Stomach smooth muscle (tissue), 2 donors: ENCODE data around the gene CRIM1.
"Not testable (repeated sequence)": the region's sequence is repeated elsewhere in the genome, so short reads cannot be mapped to it uniquely, and the experiment has no call there.

Experiments used
- H3K27ac ChIP-seq: one replicate; pipeline ENCODE4 v1.7.0; 2013; ENCODE audit warnings: mild to moderate bottlenecking, low read length, inconsistent platforms
- H3K27me3 ChIP-seq, 2 donors: one replicate each; pipeline ENCODE4 v1.7.0; 2013; ENCODE audit warnings: low read length in 2 of 2; ENCODE audit not compliant: insufficient read depth in 2 of 2, control insufficient read depth in 1 of 2
- H3K36me3 ChIP-seq, 2 donors: one replicate each; pipeline ENCODE4 v1.7.0; 2013; ENCODE audit warnings: low read length in 2 of 2; ENCODE audit not compliant: control insufficient read depth in 2 of 2, insufficient read depth in 2 of 2
- H3K4me1 ChIP-seq: one replicate; pipeline ENCODE4 v1.7.0; 2013; ENCODE audit warnings: low read length; ENCODE audit not compliant: control insufficient read depth, insufficient read depth
- H3K4me3 ChIP-seq, 2 donors: one replicate each; pipeline ENCODE4 v1.7.0; 2013; ENCODE audit warnings: low read length in 2 of 2
- H3K9ac ChIP-seq, 2 donors: one replicate each; pipeline ENCODE4 v1.7.0; 2013; ENCODE audit warnings: low read length in 2 of 2, mild to moderate bottlenecking in 1 of 2
- H3K9me3 ChIP-seq, 2 donors: one replicate each; pipeline ENCODE4 v1.7.0; 2013; ENCODE audit warnings: low read length in 2 of 2; ENCODE audit not compliant: control insufficient read depth in 2 of 2
- donor health status: healthy.
- donor health status: Pancreatic carcinoma.

CRIM1 gene

GRCh38 chr2:36355151-36355889, at the start of gene CRIM1:
CRIM1 (plus strand) TSS chr2:36355778; CDS start chr2:36356293, 515 bp downstream.
- peak within 1 kb of the TSS; percentile 80 to 88 for H3K9ac ChIP-seq
- no peaks in the 10 kb centered on the region for H3K36me3 ChIP-seq
- H3K9me3 ChIP-seq: no peaks in the 10 kb centered on the region
- H3K27ac ChIP-seq: peak within 1 kb of the TSS; percentile 74
- H3K4me3 ChIP-seq: peak within 1 kb of the TSS; percentile 79 to 87
- no peaks in the 10 kb centered on the region for H3K27me3 ChIP-seq
- H3K4me1 ChIP-seq: peaks cover 11% of the 10 kb centered on the region

- Histone ChIP-seq H3K27me3 (no peaks in the 10 kb centered on the region), H3K27ac (no peak overlapping the region), H3K4me1 (no peaks in the 10 kb centered on the region), H3K9me3 (no peaks in the 10 kb centered on the region), H3K4me3 (no peak overlapping the region), H3K9ac (no peak overlapping the region), H3K36me3 (no peaks in the 10 kb centered on the region)
These were observed 48.1 kb upstream of the CRIM1 start for GRCh38 chr2:36307441-36307840.

GRCh38 chr2:36310444-36310843, 45.1 kb upstream of the CRIM1 start:
- H3K4me1 ChIP-seq, H3K9me3 ChIP-seq, H3K27ac ChIP-seq, H3K27me3 ChIP-seq, H3K4me3 ChIP-seq, H3K36me3 ChIP-seq, H3K9ac ChIP-seq: not testable (repeated sequence)

- Histone ChIP-seq H3K27me3 (no peaks in the 10 kb centered on the region), H3K36me3 (no peaks in the 10 kb centered on the region), H3K4me1 (no peaks in the 10 kb centered on the region)
These were observed 37.0 kb upstream of the CRIM1 start for GRCh38 chr2:36318547-36318946.

GRCh38 chr2:36322108-36322507, 33.5 kb upstream of the CRIM1 start:
- Histone ChIP-seq H3K9me3 (no peaks in the 10 kb centered on the region), H3K27me3 (no peaks in the 10 kb centered on the region), H3K36me3 (no peaks in the 10 kb centered on the region), H3K4me1 (no peaks in the 10 kb centered on the region), H3K4me3 (no peak overlapping the region), H3K27ac (no peak overlapping the region), H3K9ac (no peak overlapping the region)

More at GRCh38 chr2:36318547-36318946, 37.0 kb upstream of the CRIM1 start:
- H3K9ac ChIP-seq: no peak overlapping the region
- H3K4me3 ChIP-seq: no peak overlapping the region
- H3K27ac ChIP-seq: no peak overlapping the region
- peaks cover 0 to 4% of the 10 kb centered on the region in 2 donors for H3K9me3 ChIP-seq

- no peak overlapping the region for H3K27ac ChIP-seq
These were observed 29.3 kb upstream of the CRIM1 start for GRCh38 chr2:36326286-36326685.

GRCh38 chr2:36329251-36329650, 26.3 kb upstream of the CRIM1 start:
- no peaks in the 10 kb centered on the region for H3K36me3 ChIP-seq
- no peak overlapping the region for H3K4me3 ChIP-seq
- no peaks in the 10 kb centered on the region for H3K9me3 ChIP-seq
- no peaks in the 10 kb centered on the region for H3K4me1 ChIP-seq
- H3K27ac ChIP-seq: no peak overlapping the region
- no peak overlapping the region for H3K9ac ChIP-seq
- no peaks in the 10 kb centered on the region for H3K27me3 ChIP-seq

More at GRCh38 chr2:36326286-36326685, 29.3 kb upstream of the CRIM1 start:
- Histone ChIP-seq H3K27me3 (no peaks in the 10 kb centered on the region), H3K9ac (no peak overlapping the region), H3K36me3 (no peaks in the 10 kb centered on the region), H3K4me3 (no peak overlapping the region), H3K9me3 (no peaks in the 10 kb centered on the region), H3K4me1 (no peaks in the 10 kb centered on the region)

GRCh38 chr2:36329746-36330472, 25.7 kb upstream of the CRIM1 start:
- H3K4me1 ChIP-seq: no peaks in the 10 kb centered on the region
- H3K27ac ChIP-seq: no peak overlapping the region
- no peaks in the 10 kb centered on the region for H3K27me3 ChIP-seq
- H3K9me3 ChIP-seq: no peaks in the 10 kb centered on the region
- H3K36me3 ChIP-seq: no peaks in the 10 kb centered on the region
- H3K9ac ChIP-seq: no peak overlapping the region
- no peak overlapping the region for H3K4me3 ChIP-seq

- no peak overlapping the region for H3K27ac ChIP-seq
These were observed 24.8 kb upstream of the CRIM1 start for GRCh38 chr2:36330473-36331395.

GRCh38 chr2:36333350-36334012, 22.1 kb upstream of the CRIM1 start:
- Histone ChIP-seq H3K27ac (no peak overlapping the region), H3K9me3 (no peaks in the 10 kb centered on the region), H3K9ac (no peak overlapping the region), H3K27me3 (no peaks in the 10 kb centered on the region), H3K4me3 (no peak overlapping the region), H3K4me1 (no peaks in the 10 kb centered on the region), H3K36me3 (no peaks in the 10 kb centered on the region)

More at GRCh38 chr2:36330473-36331395, 24.8 kb upstream of the CRIM1 start:
- H3K27me3 ChIP-seq: no peaks in the 10 kb centered on the region
- no peaks in the 10 kb centered on the region for H3K9me3 ChIP-seq
- no peaks in the 10 kb centered on the region for H3K36me3 ChIP-seq
- no peak overlapping the region for H3K9ac ChIP-seq
- no peaks in the 10 kb centered on the region for H3K4me1 ChIP-seq
- no peak overlapping the region for H3K4me3 ChIP-seq
